GM18499 (cell line): ENCODE measurements around the gene TRAF3IP1.

ENCODE experiments used
- ATAC-seq: cut with Tn5 transposase; IDR thresholded peaks from one replicate; pipeline ENCODE4 v1.9.1; 2021; ENCODE audit warnings: moderate number of reproducible peaks; ENCODE audit not compliant: insufficient read depth, unreplicated experiment

TRAF3IP1 gene

GRCh38 chr2:238287737-238288649, 32.3 kb upstream of the TRAF3IP1 start, which contains the start of gene PER2:
Gene PER2, minus strand, starts transcription at chr2:238288610. Its CDS starts 10,674 bp downstream, at chr2:238277936.
- peak; percentile 7 for ATAC-seq

- ATAC-seq: peak; percentile 57
Measured at GRCh38 chr2:238288650-238289573, 31.4 kb upstream of the TRAF3IP1 start.

- no peak for ATAC-seq
Measured at GRCh38 chr2:238289574-238289973, 30.7 kb upstream of the TRAF3IP1 start.

GRCh38 chr2:238290091-238290509, 30.2 kb upstream of the TRAF3IP1 start:
- ATAC-seq: no peak

GRCh38 chr2:238290715-238291549, 29.4 kb upstream of the TRAF3IP1 start:
- ATAC-seq: no peak

GRCh38 chr2:238291550-238292281, 28.6 kb upstream of the TRAF3IP1 start:
- no peak for ATAC-seq

- ATAC-seq: no peak
Measured at GRCh38 chr2:238294046-238294392, 26.3 kb upstream of the TRAF3IP1 start.

GRCh38 chr2:238294393-238295143, 25.8 kb upstream of the TRAF3IP1 start:
- no peak for ATAC-seq

- no peak for ATAC-seq
Measured at GRCh38 chr2:238295144-238296112, 24.9 kb upstream of the TRAF3IP1 start.

GRCh38 chr2:238296638-238297457, 23.5 kb upstream of the TRAF3IP1 start:
- no peak for ATAC-seq

GRCh38 chr2:238299803-238300202, 20.5 kb upstream of the TRAF3IP1 start:
- no peak for ATAC-seq

- no peak for ATAC-seq
Measured at GRCh38 chr2:238302087-238302486, 18.2 kb upstream of the TRAF3IP1 start.

GRCh38 chr2:238302751-238303150, 17.6 kb upstream of the TRAF3IP1 start:
- no peak for ATAC-seq

- no peak for ATAC-seq
Measured at GRCh38 chr2:238304116-238304515, 16.2 kb upstream of the TRAF3IP1 start.

GRCh38 chr2:238305092-238305862, 15.0 kb upstream of the TRAF3IP1 start:
- ATAC-seq: no peak
